Astrocyte (in vitro differentiated cells and primary cell): ENCODE measurements around the gene SERPINA9. TPM values are rescaled to one million over a fixed set of nuclear protein-coding genes. Genes with fewer than 3 reads are reported as not detected.

Experiments
- DNase-seq: peaks from one replicate; pipeline ENCODE4 v3.0.0-alpha.2; 2010; ENCODE audit warnings: low read depth
- FAIRE-seq: peaks from 2 replicates; lab custom pipeline; 2011; peaks lifted over from hg19 to GRCh38; lab: Jason Lieb, UNC
- H2AFZ ChIP-seq: 2 replicates; pipeline ENCODE4 v1.6.0; 2012; ENCODE audit warnings: low read depth, low read length, inconsistent platforms
- H3K27ac ChIP-seq: 2 replicates; pipeline ENCODE4 v1.5.1; 2011; ENCODE audit warnings: low read depth, low read length, inconsistent platforms
- H3K27me3 ChIP-seq: 2 replicates; pipeline ENCODE4 v1.6.0; 2011; ENCODE audit warnings: low read length, inconsistent platforms; ENCODE audit not compliant: insufficient read depth
- H3K36me3 ChIP-seq: 2 replicates; pipeline ENCODE4 v1.5.1; 2011; ENCODE audit warnings: low read length, inconsistent platforms; ENCODE audit not compliant: insufficient read depth
- H3K4me1 ChIP-seq: 2 replicates; pipeline ENCODE4 v1.5.1; 2011; ENCODE audit warnings: low read length, inconsistent platforms; ENCODE audit not compliant: insufficient read depth
- H3K4me2 ChIP-seq: 2 replicates; pipeline ENCODE4 v1.6.0; 2012; ENCODE audit warnings: low read length, inconsistent platforms
- H3K4me3 ChIP-seq: 2 replicates; pipeline ENCODE4 v1.5.1; 2011; ENCODE audit warnings: low read depth, mild to moderate bottlenecking, low read length, inconsistent platforms; ENCODE audit not compliant: insufficient read depth
- H3K79me2 ChIP-seq: 2 replicates; pipeline ENCODE4 v1.6.0; 2012; ENCODE audit warnings: mild to moderate bottlenecking, low read length, inconsistent platforms; ENCODE audit not compliant: insufficient read depth
- H3K9ac ChIP-seq: 2 replicates; pipeline ENCODE4 v1.6.0; 2012; ENCODE audit warnings: mild to moderate bottlenecking, low read length, inconsistent platforms
- H3K9me3 ChIP-seq: 2 replicates; pipeline ENCODE4 v1.5.1; 2012; ENCODE audit warnings: low read depth, mild to moderate bottlenecking, low read length, inconsistent platforms; ENCODE audit not compliant: insufficient read depth
- H4K20me1 ChIP-seq: 2 replicates; pipeline ENCODE4 v1.6.0; 2012; ENCODE audit warnings: low read length, inconsistent platforms; ENCODE audit not compliant: insufficient read depth
- H3K27ac Mint-ChIP-seq: one replicate; pipeline ENCODE4 v1.8.0; 2021; ENCODE audit warnings: mild to moderate bottlenecking, mixed read lengths; ENCODE audit not compliant: unreplicated experiment
- H3K27me3 Mint-ChIP-seq: one replicate; pipeline ENCODE4 v1.8.0; 2021; ENCODE audit warnings: low read depth, mixed read lengths; ENCODE audit not compliant: unreplicated experiment
- H3K36me3 Mint-ChIP-seq: one replicate; pipeline ENCODE4 v1.8.0; 2021; ENCODE audit warnings: low read depth, mixed read lengths; ENCODE audit not compliant: unreplicated experiment
- H3K4me1 Mint-ChIP-seq: one replicate; pipeline ENCODE4 v1.8.0; 2021; ENCODE audit warnings: low read depth, mixed read lengths; ENCODE audit not compliant: unreplicated experiment
- H3K4me3 Mint-ChIP-seq: one replicate; pipeline ENCODE4 v1.8.0; 2021; ENCODE audit warnings: mild to moderate bottlenecking, moderate library complexity, mixed read lengths; ENCODE audit not compliant: unreplicated experiment
- H3K9me3 Mint-ChIP-seq: one replicate; pipeline ENCODE4 v1.8.0; 2021; ENCODE audit warnings: mild to moderate bottlenecking, mixed read lengths; ENCODE audit not compliant: unreplicated experiment
- EZH2 ChIP-seq: IDR thresholded peaks from 2 replicates; pipeline ENCODE4 v1.6.1; 2012; ENCODE audit warnings: mild to moderate bottlenecking, low read length, inconsistent platforms; ENCODE audit not compliant: insufficient read depth
- total RNA-seq: library from RNA; stranded (reverse); gene quantifications from 2 replicates; pipeline ENCODE4 v1.2.1, GENCODE V29; 2021
- TF ChIP-seq, protein P1 (sequence below): IDR thresholded peaks from 2 replicates; pipeline ENCODE4 v1.5.1; 2011; ENCODE audit warnings: low read depth, mild to moderate bottlenecking, inconsistent platforms, low read length, moderate library complexity; ENCODE audit not compliant: insufficient read depth

The SERPINA9 gene
- total RNA-seq, 1 donor from 2014 or later, result not detected

GRCh38 chr14:94474581-94475031 is 1.4 kb downstream of the SERPINA9 start:
- Histone ChIP-seq H3K27me3 (no peaks in the 10 kb centered on the region), H3K9me3 (peaks cover 4% of the 10 kb centered on the region), H2AFZ (no peak overlapping the region), H3K79me2 (no peaks in the 10 kb centered on the region), H3K4me3 (no peak overlapping the region), H3K4me1 (peaks cover 31% of the 10 kb centered on the region), H3K9ac (peak overlapping the region; percentile 72), H3K27ac (peak overlapping the region; percentile 83), H3K4me2 (peak overlapping the region; percentile 47), H3K36me3 (no peaks in the 10 kb centered on the region), H4K20me1 (no peaks in the 10 kb centered on the region)
- DNase-seq (peak; percentile 7), FAIRE-seq (peak; percentile 17)
- Mint-ChIP-seq H3K4me1 (no peaks in the 10 kb centered on the region), H3K4me3 (no peak overlapping the region), H3K9me3 (peaks cover 17% of the 10 kb centered on the region), H3K27me3 (peaks cover 22% of the 10 kb centered on the region), H3K27ac (no peak overlapping the region), H3K36me3 (no peaks in the 10 kb centered on the region)
- TF ChIP-seq, protein P1, sequence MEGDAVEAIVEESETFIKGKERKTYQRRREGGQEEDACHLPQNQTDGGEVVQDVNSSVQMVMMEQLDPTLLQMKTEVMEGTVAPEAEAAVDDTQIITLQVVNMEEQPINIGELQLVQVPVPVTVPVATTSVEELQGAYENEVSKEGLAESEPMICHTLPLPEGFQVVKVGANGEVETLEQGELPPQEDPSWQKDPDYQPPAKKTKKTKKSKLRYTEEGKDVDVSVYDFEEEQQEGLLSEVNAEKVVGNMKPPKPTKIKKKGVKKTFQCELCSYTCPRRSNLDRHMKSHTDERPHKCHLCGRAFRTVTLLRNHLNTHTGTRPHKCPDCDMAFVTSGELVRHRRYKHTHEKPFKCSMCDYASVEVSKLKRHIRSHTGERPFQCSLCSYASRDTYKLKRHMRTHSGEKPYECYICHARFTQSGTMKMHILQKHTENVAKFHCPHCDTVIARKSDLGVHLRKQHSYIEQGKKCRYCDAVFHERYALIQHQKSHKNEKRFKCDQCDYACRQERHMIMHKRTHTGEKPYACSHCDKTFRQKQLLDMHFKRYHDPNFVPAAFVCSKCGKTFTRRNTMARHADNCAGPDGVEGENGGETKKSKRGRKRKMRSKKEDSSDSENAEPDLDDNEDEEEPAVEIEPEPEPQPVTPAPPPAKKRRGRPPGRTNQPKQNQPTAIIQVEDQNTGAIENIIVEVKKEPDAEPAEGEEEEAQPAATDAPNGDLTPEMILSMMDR, result no peak
- no peak for TF ChIP-seq EZH2

- Histone ChIP-seq H3K27me3 (no peaks in the 10 kb centered on the region), H3K36me3 (no peaks in the 10 kb centered on the region), H3K4me3 (no peak overlapping the region), H3K9me3 (peaks cover 1% of the 10 kb centered on the region), H4K20me1 (no peaks in the 10 kb centered on the region), H3K79me2 (no peaks in the 10 kb centered on the region), H2AFZ (no peak overlapping the region), H3K4me1 (peaks cover 31% of the 10 kb centered on the region), H3K27ac (peak overlapping the region; percentile 83), H3K4me2 (peak overlapping the region; percentile 47), H3K9ac (peak overlapping the region; percentile 72)
- H3K36me3 Mint-ChIP-seq, result no peaks in the 10 kb centered on the region
- peaks cover 25% of the 10 kb centered on the region for H3K27me3 Mint-ChIP-seq
- no peak overlapping the region for H3K4me3 Mint-ChIP-seq
- FAIRE-seq (no peak), DNase-seq (no peak)
- TF ChIP-seq EZH2, result no peak
- TF ChIP-seq, protein P1, result no peak
- H3K4me1 Mint-ChIP-seq, result no peaks in the 10 kb centered on the region
- no peak overlapping the region for H3K27ac Mint-ChIP-seq
- peaks cover 12% of the 10 kb centered on the region for H3K9me3 Mint-ChIP-seq
Observed at GRCh38 chr14:94473666-94474410, 2.2 kb downstream of the SERPINA9 start.

GRCh38 chr14:94472842-94473241 is 3.2 kb downstream of the SERPINA9 start:
- no peaks in the 10 kb centered on the region for H3K36me3 Mint-ChIP-seq
- Histone ChIP-seq H4K20me1 (no peaks in the 10 kb centered on the region), H3K27ac (no peak overlapping the region), H3K27me3 (no peaks in the 10 kb centered on the region), H3K9ac (no peak overlapping the region), H3K9me3 (no peaks in the 10 kb centered on the region), H3K4me2 (no peak overlapping the region), H3K4me1 (peaks cover 31% of the 10 kb centered on the region), H2AFZ (no peak overlapping the region), H3K36me3 (no peaks in the 10 kb centered on the region), H3K79me2 (no peaks in the 10 kb centered on the region), H3K4me3 (no peak overlapping the region)
- H3K27ac Mint-ChIP-seq, result no peak overlapping the region
- no peak for FAIRE-seq
- H3K4me3 Mint-ChIP-seq, result no peak overlapping the region
- no peaks in the 10 kb centered on the region for H3K4me1 Mint-ChIP-seq
- DNase-seq, result no peak
- H3K9me3 Mint-ChIP-seq, result peaks cover 7% of the 10 kb centered on the region
- peaks cover 31% of the 10 kb centered on the region for H3K27me3 Mint-ChIP-seq
- TF ChIP-seq, protein P1, result no peak
- no peak for TF ChIP-seq EZH2
